ENCODE measurements around the gene IBA57.
A peak's percentile ranks its signal among the peaks of the same experiment; 100 is the strongest.
"Not testable (repeated sequence)": the region's sequence is repeated elsewhere in the genome, so short reads cannot be mapped to it uniquely, and the experiment has no call there.

IBA57 gene

GRCh38 chr1:228172591-228173527, 7.3 kb downstream of the IBA57 start:
- no peak for DNase-seq (ENCODE audit: low read depth, low spot score)

DNA sequence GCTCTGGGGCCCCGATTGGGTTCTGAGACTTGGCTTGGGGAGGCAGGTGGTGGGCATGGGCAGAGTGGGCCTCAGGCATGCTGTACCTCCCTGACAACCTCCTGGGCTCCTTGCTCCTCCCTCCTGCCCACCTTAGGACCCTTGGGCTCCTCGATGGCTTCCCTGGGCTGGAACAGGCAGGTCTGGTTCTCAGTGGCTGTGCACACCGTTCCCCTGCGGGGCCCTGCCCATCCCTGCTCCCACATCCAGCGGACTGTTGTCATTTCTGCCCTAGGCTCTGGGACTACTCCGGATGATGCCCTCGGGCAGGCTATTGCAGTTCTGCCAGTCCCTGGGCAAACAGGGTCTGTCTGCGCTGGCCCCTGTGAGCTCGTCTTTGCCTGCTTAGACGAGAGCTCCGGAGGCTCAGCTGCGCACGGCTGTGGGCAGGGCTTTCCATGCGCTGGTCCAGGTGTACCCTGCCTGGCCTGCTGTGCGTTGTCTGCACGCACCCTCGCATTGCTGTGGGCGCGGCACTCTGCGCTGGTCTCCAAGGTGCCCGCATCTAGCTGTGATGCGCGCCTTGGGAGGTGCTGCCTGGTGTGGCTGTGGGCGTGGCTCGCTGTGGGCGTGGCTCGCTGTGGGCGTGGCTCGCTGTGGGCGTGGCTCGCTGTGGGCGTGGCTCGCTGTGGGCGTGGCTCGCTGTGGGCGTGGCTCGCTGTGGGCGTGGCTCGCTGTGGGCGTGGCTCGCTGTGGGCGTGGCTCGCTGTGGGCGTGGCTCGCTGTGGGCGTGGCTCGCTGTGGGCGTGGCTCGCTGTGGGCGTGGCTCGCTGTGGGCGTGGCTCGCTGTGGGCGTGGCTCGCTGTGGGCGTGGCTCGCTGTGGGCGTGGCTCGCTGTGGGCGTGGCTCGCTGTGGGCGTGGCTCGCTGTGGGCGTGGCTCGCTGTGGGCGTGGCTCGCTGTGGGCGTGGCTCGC, 8.2 kb downstream of the IBA57 start:
- DNase-seq (ENCODE audit: low read depth, low spot score): peak; percentile 30

- DNase-seq (ENCODE audit: low read depth, low spot score): no peak
Observed at GRCh38 chr1:228174482-228175315, 9.1 kb downstream of the IBA57 start.

DNA sequence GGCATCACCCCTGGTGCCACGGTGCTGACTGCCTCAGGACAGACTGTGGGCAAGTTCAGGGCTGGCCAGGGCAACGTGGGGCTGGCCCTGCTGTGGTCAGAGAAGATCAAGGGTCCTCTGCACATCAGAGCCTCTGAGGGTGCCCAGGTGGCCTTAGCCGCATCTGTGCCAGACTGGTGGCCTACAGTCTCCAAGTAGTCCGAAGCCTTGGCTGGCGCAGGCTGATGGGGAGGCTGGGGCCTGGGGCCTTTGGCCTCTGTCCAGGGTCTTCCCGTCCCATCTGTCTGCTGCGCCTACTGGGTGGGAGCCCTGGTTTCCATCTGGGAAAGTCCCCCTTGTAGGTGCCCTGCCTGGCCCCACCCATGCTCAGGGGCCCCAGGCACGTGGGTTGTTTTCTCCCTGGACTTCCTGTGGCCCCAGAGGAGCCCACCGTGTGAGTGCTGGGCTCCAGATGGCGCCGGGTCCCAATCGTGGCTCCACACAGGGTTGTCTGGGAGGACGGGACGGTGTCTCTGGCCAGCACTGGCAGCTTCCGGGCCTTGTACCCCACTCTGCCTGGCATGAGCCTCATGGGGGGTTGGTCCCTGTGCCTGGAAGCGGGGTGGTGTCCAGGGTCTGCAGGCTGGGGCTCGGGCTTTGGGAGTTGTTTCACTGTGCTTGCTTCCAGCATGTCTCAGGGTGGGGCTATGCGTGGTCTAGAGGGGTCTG, 9.9 kb downstream of the IBA57 start:
- DNase-seq (ENCODE audit: low read depth, low spot score): no peak

- DNase-seq (ENCODE audit: low read depth, low spot score): no peak
Observed at GRCh38 chr1:228176024-228176395, 10.4 kb downstream of the IBA57 start.

GRCh38 chr1:228176461-228177182, 11.0 kb downstream of the IBA57 start:
- no peak for DNase-seq (ENCODE audit: low read depth, low spot score)

DNA sequence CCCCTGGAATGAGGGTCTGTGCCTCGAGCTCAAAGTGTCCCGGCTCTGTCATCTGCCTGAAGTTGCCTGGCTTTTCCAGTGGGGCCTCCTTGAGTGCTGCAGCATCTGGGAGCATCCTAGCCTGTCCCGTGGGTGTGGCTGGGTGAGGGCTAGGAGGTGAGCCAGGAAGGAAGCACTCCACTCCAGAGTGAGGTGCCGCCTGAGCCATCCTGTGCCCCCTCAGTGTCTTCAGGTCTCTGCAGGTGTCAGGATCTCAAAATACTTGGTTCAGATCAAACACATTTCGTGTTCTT, 11.5 kb downstream of the IBA57 start:
- no peak for DNase-seq (ENCODE audit: low read depth, low spot score)

- DNase-seq (ENCODE audit: low read depth, low spot score): no peak
Observed at GRCh38 chr1:228177721-228178710, 12.4 kb downstream of the IBA57 start.

GRCh38 chr1:228178737-228179684, 13.4 kb downstream of the IBA57 start:
- DNase-seq (ENCODE audit: low read depth, low spot score): no peak

DNA sequence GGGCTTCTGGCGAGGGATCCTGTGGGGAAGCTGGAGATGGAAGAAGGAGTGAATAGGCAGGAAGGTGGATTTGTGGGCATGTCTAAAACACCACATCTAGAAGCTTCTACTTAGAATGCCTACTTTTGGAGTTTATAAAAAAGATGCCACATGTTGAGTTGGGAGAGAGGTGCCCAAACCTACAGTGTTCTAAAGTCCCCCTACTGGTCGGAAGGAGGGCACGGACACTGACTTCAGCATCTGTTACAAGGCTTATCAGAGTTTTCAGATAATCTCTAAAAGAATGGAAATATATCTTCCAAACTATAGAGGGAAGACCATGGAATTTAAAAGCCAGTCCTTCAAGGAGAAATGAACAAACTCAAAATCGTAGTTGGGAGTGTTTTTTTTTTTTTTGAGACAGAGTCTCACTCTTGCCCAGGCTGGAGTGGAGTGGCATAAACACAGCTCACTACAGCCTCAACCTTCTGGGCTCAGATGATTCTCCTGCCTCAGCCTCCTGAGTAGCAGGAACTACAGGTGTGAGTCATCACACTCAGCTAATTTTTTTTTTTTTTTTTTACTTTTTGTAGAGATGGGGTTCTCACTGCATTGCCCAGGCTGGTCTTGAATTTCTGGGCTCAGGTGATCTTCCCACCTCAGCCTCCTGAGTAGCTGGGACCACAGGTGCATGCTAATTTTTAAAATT, 14.8 kb downstream of the IBA57 start:
- no peak for DNase-seq (ENCODE audit: low read depth, low spot score)

GRCh38 chr1:228180959-228181644, 15.5 kb downstream of the IBA57 start:
- DNase-seq (ENCODE audit: low read depth, low spot score): no peak

- DNase-seq (ENCODE audit: low read depth, low spot score): no peak
Observed at GRCh38 chr1:228181645-228182034, 16.0 kb downstream of the IBA57 start.

DNA sequence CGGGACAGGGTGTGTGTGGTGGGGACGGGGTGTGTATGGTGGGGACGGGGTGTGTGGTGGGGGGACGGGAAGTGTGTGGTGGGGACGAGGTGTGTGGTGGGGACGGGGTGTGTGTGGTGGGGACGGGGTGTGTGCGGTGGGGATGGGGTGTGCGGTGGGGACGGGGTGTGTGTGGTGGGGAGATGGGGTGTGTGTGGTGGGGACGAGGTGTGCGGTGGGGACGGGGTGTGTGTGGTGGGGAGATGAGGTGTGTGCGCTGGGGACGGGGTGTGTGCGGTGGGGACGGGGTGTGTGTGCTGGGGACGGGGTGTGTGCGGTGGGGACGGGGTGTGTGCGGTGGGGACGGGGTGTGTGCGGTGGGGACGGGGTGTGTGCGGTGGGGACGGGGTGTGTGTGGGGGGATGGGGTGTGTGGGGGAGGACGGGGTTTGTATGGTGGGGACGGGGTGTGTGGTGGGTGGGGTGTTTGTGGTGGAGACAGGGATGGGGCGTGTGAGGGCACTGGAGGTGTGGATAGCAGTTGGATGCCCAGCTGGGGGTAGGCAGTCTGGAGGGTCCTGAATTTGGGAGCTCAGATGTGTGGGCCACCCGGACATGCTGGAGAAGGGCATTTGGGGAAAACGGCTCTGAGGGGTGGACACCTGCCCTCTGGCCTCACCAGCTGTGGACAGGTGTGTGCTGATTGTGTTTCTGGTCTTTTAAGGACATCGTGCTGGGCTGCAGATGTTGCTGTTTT, 16.9 kb downstream of the IBA57 start:
- no peak for DNase-seq (ENCODE audit: low read depth, low spot score)

- DNase-seq (ENCODE audit: low read depth, low spot score): no peak
Observed at GRCh38 chr1:228184152-228184551, 18.5 kb downstream of the IBA57 start.

DNA sequence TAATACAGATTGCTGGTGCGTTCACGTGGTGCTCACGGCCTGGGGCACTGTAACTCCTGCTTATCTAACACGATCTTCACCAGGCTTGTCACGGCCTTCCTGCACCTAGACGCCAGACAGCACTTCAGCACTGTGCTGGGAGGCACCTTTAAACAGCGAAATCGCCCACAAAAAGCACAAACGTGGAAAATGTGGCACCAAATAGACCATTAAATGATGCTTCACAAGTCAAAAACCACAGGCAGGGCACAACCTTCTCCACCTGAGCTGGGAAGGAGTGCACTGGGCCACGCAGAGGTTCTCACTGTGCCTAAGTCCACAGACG, 20.0 kb downstream of the IBA57 start:
- no peak for DNase-seq (ENCODE audit: low read depth, low spot score)

GRCh38 chr1:228188249-228188648, 22.6 kb downstream of the IBA57 start:
- not testable (repeated sequence) for DNase-seq (ENCODE audit: low read depth, low spot score)
